HL-60/S4 treated with phorbol 12-myristate 13-acetate at 8.2 ng/mL for 4 days and 3 days (cell line): Measurements from ENCODE around the gene SGF29.
"Not testable (repeated sequence)": the region's sequence is repeated elsewhere in the genome, so short reads cannot be mapped to it uniquely, and the experiment has no call there.

Source experiments
- in situ Hi-C: fragments of 300-500 bp; cut with MboI; formaldehyde crosslinking; loops from 2 replicates; pipeline ENCODE4 v1.15.0; 2022; ENCODE audit warnings: low sequenced_read_pairs

The SGF29 gene

DNA sequence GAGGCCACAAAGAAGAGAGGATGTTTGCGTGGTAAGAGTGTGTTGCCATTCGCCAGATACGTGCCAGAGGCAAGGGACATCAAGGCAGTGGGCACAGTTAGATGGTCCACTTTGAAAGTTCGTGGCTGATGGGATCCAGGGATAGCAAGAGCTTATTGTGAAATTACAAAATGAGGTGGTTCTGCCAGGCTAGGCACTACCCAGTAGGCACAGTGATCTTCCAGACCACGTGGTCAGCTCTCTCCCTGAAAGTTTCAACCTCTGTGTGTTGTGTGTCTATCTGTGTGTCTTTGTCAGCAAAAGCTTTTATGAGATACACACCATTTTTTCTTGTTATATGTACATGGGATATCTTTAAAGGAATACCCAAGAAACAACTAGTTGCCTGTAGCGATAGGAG lies 9.5 kb downstream of the SGF29 start:
- in situ Hi-C loops: no loop called here

- in situ Hi-C loops: not testable (repeated sequence)
Observed at GRCh38 chr16:28566233-28566925, 12.7 kb downstream of the SGF29 start.

DNA sequence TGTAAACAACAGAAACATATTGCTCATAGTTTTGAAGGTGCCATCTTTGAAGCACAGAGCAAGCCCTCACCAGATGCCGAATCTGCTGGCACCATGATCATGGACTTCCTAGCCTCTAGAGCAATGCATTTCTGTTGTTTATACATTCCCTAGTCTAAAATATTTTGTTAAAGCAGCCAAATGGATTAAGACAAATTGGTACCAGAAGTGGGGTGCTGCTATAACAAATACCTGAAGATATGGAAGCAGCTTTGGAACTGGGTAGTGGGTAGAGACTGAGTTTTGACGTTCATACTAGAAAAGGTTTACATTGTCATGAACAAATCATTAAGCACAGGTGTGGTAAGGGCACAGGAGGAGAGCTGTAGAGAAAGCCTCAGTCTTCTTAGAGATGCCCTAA lies 13.6 kb downstream of the SGF29 start:
- in situ Hi-C loops: no loop called here

GRCh38 chr16:28569021-28569420 lies 15.3 kb downstream of the SGF29 start:
- in situ Hi-C loops: no loop called here

DNA sequence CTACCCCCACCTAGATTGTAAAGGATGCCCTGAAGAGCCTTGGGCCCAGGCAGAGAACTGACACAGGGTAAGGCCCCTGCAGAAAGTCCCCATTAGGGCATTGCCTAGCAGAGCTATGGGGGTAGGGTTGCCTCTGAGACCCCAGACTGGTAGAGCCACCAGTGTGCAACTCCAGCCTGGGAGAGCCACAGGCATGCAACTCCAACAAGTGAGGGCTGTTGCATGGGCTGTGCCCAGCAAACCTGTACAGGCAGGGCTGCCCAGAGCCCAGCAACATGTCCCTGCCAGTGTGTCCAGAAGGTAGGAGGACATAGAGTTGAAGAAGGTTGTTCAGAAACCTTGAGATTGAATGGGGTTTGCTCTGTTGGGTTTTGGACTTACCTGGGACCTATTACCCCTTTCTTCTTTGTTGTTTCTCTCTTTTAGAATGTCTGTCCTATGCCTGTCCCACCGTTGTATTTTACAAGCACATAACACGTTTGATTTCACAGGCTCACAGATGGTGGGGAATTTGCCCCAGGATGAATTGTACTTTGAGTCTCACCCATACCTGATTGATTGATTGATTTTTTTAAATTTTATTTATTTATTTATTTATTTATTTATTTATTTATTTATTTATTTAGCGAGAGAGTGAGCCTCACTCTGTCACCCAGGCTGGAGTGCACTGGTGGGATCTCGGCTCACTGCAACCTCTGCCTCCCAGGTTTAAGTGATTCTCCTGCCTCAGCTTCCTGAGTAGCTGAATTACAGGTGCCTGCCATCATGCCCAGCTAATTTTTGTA lies 16.4 kb downstream of the SGF29 start:
- in situ Hi-C loops: no loop called here

DNA sequence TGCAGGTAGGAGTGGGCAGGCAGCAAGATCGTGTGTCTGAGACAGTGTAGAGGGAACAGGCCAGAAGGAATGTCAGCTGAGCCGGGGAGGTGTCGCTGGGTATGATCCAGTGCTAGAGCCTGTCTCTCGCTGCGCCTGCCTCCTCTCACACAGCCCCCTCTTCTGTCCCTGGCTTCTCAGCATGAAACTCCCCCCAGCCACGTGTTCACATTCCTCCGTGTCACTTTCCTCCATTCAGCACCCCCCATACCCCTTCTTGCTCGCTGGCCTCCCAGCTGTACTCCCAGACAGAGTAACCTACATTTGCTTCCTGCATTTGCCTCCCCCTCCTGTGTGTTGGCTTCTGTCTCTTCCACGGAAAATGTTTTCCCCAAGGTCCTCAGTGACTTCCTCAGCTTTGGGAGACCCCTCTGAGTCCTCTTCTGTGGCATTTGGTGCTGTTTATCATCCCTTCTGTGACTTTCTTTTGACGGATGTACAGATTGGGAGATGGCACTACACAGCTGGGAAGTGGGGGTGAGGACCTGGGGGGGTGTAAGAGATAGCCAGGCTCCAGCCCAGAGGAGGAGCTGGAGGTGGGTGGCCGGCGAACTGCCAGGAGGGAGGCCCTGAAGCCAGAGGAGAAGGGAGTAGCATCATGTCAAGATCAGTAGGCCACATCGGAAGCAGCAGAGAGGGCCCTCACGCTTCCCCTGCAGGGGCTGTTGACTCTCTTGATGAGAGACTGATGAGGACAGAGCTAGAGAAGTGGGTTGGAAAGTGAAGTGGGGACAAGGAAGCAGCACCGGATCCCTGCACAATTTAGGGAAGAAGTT lies 19.2 kb downstream of the SGF29 start:
- in situ Hi-C loops: no loop called here

DNA sequence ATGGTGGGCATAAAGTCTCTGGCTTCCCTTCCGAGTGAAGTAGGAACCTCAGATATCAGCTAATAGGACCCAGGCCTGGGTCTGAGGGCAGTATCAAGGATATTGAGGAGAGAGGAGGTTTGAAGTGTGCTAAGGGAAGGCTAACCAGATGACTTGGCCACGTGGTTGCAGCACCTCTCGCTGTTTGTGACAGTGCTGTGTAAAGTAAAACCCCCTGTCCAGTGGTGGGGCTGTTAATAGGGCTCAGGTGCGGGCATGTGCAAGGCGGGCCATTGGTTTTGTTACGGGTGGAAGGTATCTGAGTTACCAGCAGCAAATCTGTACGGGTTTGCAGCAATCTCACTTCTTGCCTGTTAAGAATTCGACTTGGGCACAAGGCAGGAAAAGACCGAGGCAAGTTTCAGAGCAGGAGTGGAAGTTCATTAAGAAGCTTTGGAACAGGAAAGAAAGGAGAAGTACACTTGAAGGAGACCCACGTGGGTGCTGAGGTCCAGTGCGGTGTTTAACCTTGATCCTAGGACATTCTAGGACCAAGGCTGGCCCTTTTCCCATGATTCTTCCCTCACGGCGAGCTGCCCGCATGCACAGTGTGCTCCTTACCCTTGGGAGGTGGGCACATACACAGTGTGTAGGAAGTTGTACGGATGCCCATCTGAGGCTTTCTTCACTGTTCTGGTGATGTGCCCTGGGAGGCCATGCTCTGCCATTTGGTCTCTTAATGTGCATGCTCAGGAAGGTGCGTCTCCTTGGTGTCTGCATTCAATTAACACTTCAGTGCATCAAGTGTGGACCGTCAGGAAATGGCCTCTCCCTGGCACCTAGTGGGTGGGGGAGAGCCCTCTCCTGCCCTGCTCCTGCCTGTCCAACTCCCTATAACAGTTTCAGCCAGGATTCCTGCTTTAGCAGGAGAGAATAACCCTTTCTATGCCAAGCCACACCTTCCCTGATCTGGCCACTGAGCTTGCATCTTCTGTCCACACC lies 20.3 kb downstream of the SGF29 start:
- in situ Hi-C loops: no loop called here

DNA sequence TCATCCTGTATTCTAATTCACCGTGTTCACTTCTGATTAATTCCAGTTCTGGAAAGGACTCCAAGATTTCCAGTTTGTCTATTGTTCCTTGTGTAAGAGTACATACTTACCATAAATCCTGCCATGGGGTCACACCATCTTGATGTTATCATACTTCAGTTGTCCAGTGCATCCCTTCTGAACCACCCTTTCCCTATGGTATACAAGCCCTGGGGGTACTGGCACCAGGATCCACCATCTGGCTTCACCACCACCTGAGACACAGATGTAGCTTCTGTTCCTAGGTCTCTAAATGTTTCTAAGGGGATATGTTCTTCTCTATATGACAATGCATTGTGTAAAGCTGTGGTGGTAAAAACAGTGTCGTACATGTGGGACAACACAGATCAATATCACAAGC lies 21.2 kb downstream of the SGF29 start:
- in situ Hi-C loops: loop anchor here (25.0 kb wide), 1 partner anchor 288 kb away; the partner anchor contains the start of gene SBK1

DNA sequence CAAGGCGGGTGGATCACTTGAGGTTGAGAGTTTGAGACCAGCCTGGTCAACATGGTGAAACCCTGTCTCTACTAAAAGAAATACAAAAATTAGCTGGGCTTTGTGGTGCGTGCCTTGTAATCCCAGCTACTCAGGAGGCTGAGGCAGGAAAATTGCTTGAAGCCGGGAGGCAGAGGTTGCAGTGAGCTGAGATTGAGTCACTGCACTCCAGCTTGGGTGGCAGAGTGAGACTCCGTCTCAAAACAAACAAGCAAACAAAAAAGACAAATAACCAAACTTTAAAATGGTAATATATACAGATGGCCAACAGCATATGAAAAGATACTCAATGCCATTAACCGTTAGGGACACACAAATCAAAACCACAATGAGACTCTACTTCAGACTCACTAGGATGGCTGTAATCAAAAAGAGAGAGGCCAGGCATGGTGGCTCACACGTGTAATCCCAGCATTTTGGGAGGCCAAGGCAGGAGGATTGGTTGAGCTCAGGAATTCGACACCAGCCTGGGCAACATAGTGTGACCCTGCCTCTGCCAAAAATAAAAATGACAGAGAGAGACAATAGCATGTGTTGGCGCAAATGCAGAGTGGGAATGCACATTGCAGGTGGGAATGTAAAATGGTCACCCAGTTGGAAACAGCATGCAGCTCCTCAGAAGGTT lies 21.9 kb downstream of the SGF29 start:
- in situ Hi-C loops: loop anchor here (25.0 kb wide), 1 partner anchor 288 kb away; the partner anchor contains the start of gene SBK1

DNA sequence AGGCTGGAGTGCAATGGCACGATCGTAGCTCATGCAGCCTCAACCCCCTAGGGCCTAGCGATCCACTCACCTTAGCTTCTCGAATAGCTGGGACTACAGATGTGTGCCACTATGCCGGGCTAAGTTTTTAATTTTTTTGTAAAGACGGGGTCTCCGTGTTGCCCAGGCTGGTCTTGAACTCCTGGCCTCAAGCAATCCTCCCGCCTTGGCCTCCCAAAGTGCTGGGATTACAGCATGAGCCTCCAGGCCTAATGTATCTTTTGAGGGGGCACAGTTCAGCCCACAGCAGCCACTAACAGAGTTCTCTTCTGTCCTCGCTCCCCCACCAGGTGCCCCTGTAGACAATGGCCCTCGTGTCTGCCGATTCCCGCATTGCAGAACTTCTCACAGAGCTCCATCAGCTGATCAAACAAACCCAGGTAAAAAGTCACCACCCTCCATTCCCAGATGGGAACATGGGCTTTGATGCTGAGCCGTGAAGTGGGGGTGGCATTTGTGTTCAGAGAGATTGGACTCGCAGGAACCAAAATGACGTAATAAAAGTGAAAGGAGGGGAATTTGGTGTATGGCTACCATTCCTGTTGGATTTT lies 27.1 kb downstream of the SGF29 start:
- in situ Hi-C loops: loop anchor here (25.0 kb wide), 1 partner anchor 294 kb away; the partner anchor contains the start of gene SBK1

GRCh38 chr16:28585674-28586073 lies 32.0 kb downstream of the SGF29 start:
- in situ Hi-C loops: loop anchor here (25.0 kb wide), 1 partner anchor 298 kb away; the partner anchor contains the start of gene SBK1

- in situ Hi-C loops: loop anchor here (25.0 kb wide), 1 partner anchor 299 kb away; the partner anchor contains the start of gene SBK1
Observed at GRCh38 chr16:28586466-28586865, 32.7 kb downstream of the SGF29 start.

DNA sequence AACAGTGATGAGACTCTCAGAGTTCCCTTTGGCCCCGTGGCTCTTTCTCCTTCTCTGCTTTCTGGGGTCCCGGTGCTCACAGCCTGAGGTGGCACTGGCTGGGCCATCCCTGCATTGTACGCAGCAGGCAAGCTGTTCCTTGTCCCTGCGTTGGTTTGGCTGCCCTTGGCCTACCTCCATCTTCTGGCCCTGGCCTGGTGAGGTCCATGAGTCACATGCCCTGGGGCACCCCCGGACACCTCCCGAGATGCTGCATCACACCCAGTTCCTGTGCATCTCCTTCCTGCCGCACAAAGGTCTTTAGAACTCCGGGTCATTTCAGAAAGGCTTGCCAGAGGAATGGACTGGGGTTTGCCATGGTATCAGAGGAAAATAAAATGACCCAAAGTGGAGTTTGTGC lies 33.7 kb downstream of the SGF29 start:
- in situ Hi-C loops: loop anchor here (25.0 kb wide), 1 partner anchor 300 kb away; the partner anchor contains the start of gene SBK1

DNA sequence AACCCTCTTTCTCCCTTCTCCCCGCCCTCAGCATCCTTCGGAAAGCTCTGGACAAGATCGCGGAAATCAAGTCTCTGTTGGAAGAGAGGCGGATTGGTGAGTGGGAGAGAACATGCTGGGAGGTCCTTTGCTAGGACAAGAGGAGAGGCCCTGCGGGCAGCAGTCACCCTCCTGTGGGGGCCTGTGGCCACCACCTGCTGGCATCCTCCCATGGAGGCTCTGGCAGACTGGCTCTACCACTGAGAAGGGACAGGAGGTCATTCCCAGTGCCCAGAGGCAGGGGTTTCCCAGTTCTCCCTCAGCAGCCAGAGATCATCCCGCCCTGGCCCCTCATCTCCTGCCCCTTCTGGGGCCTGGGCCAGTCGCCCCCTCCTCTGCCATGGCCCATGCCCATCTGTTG lies 35.3 kb downstream of the SGF29 start:
- in situ Hi-C loops: loop anchor here (25.0 kb wide), 1 partner anchor 302 kb away; the partner anchor contains the start of gene SBK1

GRCh38 chr16:28589930-28590329 lies 36.2 kb downstream of the SGF29 start:
- in situ Hi-C loops: loop anchor here (25.0 kb wide), 1 partner anchor 303 kb away; the partner anchor contains the start of gene SBK1

DNA sequence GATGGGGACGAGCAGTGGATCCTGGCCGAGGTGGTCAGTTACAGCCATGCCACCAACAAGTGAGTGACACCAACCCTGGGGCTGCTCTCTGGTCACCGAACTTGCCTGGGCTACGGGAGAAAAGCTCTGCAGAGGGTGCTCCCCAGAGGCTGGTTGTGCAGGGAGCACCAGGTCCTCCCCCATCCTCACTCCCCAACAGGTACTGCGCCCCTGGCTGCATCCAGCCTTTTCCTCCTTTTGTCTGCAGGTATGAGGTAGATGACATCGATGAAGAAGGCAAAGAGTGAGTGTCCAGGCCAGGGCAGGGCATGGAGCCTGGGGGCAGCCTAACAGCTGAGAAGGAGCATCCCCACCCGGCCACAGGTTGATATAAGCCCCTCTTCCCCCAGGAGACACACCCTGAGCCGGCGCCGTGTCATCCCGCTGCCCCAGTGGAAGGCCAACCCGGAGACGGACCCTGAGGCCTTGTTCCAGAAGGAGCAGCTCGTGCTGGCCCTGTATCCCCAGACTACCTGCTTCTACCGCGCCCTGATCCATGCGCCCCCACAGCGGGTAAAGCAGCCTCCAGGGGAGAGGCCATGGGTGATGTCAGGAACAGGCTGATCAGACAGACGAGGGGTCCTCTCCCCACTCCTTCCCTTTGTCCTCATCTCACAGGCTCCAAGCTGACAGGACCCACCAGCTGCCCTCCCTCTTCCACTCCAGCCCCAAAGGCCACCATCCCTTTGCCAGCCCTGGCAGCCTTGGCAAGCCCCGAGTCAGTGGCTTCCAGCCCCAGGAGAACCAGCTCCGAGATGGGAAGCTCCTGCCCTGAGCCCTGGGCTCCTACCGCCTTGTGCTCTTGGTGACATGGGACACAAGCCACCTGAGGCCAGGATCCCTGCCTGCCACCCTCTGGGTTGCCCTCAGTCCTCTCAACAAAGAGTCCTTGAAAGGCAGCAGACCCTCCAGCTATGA lies 36.9 kb downstream of the SGF29 start:
- in situ Hi-C loops: loop anchor here (25.0 kb wide), 1 partner anchor 303 kb away; the partner anchor contains the start of gene SBK1

DNA sequence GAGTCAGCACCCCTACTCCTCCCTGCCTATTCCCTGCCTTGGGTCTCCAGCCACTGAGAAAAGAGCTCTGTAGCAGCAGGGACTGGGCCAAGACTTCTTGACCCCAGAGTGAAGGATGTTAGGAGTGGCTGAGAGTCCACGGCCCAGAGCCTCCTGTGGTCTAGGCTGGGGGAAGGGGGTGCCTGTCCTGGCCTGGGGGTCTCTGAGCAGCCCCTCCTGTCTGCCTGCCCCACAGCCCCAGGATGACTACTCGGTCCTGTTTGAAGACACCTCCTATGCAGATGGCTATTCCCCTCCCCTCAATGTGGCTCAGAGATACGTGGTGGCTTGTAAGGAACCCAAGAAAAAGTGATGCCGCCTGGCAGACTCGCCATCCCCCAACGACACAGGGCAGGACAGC lies 37.6 kb downstream of the SGF29 start:
- in situ Hi-C loops: loop anchor here (25.0 kb wide), 1 partner anchor 304 kb away; the partner anchor contains the start of gene SBK1
